Activated CD4-positive, alpha-beta T cell treated with anti-CD3 and anti-CD28 coated beads for 4 hours (primary cell): ENCODE data around the gene MRPL38.

Experiments
- DNase-seq, 2 donors: peaks; one replicate each; pipeline ENCODE4 v3.0.0-alpha.2; 2020

MRPL38 gene

GRCh38 chr17:75917917-75918445, 13.3 kb upstream of the MRPL38 start:
- DNase-seq = no peak

GRCh38 chr17:75917141-75917916, 12.6 kb upstream of the MRPL38 start:
- DNase-seq = no peak

GRCh38 chr17:75915268-75915667, 10.6 kb upstream of the MRPL38 start:
- no peak for DNase-seq

- no peak for DNase-seq
These were observed 10.1 kb upstream of the MRPL38 start for GRCh38 chr17:75914643-75915267.

- DNase-seq = no peak
These were observed 9.0 kb upstream of the MRPL38 start for GRCh38 chr17:75913537-75914210.

- no peak for DNase-seq
These were observed 6.0 kb upstream of the MRPL38 start for GRCh38 chr17:75910699-75911098.

GRCh38 chr17:75909812-75910274, 5.2 kb upstream of the MRPL38 start:
- no peak for DNase-seq

- no peak for DNase-seq
These were observed 4.5 kb upstream of the MRPL38 start for GRCh38 chr17:75909051-75909811.

GRCh38 chr17:75908201-75908600, 3.5 kb upstream of the MRPL38 start:
- no peak for DNase-seq

- DNase-seq = no peak
These were observed 1.6 kb upstream of the MRPL38 start for GRCh38 chr17:75906143-75906884.

- DNase-seq = no peak
These were observed 2.3 kb downstream of the MRPL38 start for GRCh38 chr17:75902406-75902805.

GRCh38 chr17:75901727-75902126, 3.0 kb downstream of the MRPL38 start:
- DNase-seq = no peak

- DNase-seq = no peak
These were observed 3.8 kb downstream of the MRPL38 start for GRCh38 chr17:75900691-75901533.

GRCh38 chr17:75899767-75900468, 4.8 kb downstream of the MRPL38 start:
- DNase-seq = no peak

- DNase-seq = no peak
These were observed 5.3 kb downstream of the MRPL38 start for GRCh38 chr17:75899353-75899752.

- no peak for DNase-seq
These were observed 5.9 kb downstream of the MRPL38 start for GRCh38 chr17:75898791-75899190.

- no peak for DNase-seq
These were observed 6.6 kb downstream of the MRPL38 start for GRCh38 chr17:75898065-75898464.

GRCh38 chr17:75897160-75898019, 7.3 kb downstream of the MRPL38 start:
- no peak for DNase-seq

- peak; percentile 75 to 81 for DNase-seq
These were observed 8.1 kb downstream of the MRPL38 start, which contains the start of gene TRIM65 for GRCh38 chr17:75896415-75897159. TRIM65 (minus strand) TSS chr17:75896951; CDS start chr17:75896937, 14 bp downstream.
